NB4 (cell line): ENCODE results near the gene GRID1.

Experiments used
- CTCF ChIP-seq: IDR thresholded peaks from one replicate; pipeline ENCODE4 v1.5.1; 2012; ENCODE audit warnings: low read depth, low read length
- MAX ChIP-seq: IDR thresholded peaks from 2 replicates; pipeline ENCODE4 v1.6.1; 2011; ENCODE audit warnings: low read depth, low read length
- POLR2A ChIP-seq: IDR thresholded peaks from 2 replicates; pipeline ENCODE4 v1.6.1; 2011; ENCODE audit warnings: mild to moderate bottlenecking; ENCODE audit not compliant: insufficient read length; ENCODE audit errors: extremely low read depth

DNA sequence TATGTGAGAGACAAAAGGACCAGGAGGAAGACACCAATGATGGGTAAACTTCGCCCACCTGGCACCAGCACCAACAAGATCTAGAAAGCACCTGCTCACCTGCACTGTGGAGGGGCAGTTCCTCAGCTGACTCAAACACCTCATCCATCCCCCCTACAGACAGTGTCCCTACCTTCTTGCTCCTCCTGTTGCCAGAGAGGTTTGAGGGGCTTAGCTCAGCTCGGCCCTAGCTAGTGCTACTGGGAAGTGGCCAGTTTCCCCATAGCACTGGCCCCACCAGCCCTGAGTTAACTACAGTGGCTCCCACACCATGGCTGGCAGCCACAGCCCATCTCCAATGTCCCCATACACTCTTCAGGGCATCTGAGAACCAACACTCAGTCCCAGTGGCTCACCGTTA lies 70.8 kb downstream of the GRID1 start:
- TF ChIP-seq CTCF (no peak), POLR2A (no peak), MAX (no peak)
